ENCODE data around the gene LEF1. TPM values are rescaled to one million over a fixed set of nuclear protein-coding genes. Genes with fewer than 3 reads are reported as not detected.

LEF1 gene
- polyA plus RNA-seq, 1 donor: 6.7 TPM

GRCh38 chr4:108175966-108176365, 7.2 kb upstream of the LEF1 start:
- DNase-seq (ENCODE audit: low read depth): no peak

- DNase-seq (ENCODE audit: low read depth): no peak
These were observed 6.1 kb upstream of the LEF1 start for GRCh38 chr4:108174856-108175255.

GRCh38 chr4:108173599-108174057, 4.9 kb upstream of the LEF1 start:
- DNase-seq (ENCODE audit: low read depth): no peak

GRCh38 chr4:108172753-108173598, 4.2 kb upstream of the LEF1 start:
- DNase-seq (ENCODE audit: low read depth): no peak

- DNase-seq (ENCODE audit: low read depth): no peak
These were observed 3.6 kb upstream of the LEF1 start for GRCh38 chr4:108172231-108172752.

GRCh38 chr4:108171339-108172230, 2.9 kb upstream of the LEF1 start:
- DNase-seq (ENCODE audit: low read depth): no peak

DNA sequence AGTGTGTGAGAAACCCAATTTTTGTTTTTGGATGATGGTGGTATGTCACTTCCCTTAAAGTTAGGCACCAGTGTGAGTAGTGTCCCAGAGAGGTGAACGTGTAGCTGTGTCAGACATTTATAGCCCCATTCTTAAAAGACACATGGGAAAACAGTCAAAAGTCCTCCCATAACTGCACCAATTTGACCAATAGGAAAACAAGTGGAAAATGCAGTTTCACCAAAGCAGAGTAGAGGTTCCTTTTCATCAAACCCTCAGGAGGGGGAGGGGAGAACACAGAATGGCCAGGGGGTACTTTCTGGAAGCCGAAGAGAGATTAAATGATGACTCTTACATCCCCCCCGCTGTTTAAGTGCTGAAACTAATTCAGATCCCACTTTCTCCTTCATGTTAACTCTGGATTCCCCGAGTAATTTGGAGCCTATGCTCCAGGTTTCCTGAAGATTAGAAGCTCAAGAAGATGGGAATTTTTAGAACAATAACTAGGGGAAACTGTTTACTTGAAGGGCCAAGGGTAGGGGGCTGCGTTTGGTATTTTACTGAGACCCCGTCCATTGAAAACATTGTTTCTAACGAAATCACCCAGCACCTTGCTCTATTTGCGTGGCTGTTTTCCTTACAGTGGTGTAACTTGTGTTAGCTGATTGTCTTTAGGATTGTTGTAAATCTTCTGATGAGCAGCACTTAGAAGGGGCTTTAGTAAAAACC, 2.1 kb upstream of the LEF1 start:
- DNase-seq (ENCODE audit: low read depth): no peak

DNA sequence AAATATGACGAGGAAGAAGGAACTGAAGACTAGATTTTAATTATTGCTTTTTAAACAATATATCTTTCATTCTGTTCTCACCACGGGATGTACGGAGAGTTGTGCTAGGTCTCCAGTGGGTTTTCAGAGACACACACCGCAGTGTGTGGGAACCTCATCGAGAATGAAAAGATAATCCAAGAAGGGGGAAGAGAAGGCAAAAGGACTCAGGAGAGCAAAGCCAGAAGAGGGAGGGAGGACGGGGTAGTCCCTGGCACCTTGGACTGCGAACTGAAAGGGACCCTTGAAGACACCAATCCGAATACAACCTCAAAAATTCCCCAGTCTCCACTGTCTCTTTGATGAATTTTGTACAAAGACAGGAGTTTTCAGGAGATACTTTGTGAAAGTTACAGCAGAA, 932 bp upstream of the LEF1 start:
- DNase-seq (ENCODE audit: low read depth): no peak

DNA sequence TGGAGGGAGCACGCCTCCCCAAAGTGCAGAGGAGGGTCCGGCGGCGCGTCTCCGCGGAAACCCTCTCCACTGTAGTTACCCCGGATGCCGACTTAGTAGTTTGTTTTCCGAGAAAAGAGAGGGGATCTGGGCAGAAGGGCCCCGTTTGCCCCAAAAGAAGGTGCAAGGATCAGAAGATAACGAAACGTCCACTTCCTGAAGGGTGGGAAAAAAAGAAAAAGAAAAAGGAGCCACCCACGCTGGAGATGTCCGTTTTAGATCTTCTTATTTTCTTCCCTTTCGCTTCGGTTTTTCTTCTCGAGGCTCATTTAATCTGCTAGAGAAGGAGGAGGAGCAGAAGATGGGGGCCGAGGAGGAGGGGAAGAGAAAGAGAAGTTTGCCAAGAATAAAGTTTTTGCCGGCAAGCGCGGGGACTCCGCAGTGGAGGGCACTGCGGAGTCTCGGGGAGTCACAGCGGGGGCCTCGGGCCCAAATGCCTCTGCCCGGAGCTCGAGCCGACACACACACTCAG, 517 bp downstream of the LEF1 start:
- no peak for DNase-seq (ENCODE audit: low read depth)

DNA sequence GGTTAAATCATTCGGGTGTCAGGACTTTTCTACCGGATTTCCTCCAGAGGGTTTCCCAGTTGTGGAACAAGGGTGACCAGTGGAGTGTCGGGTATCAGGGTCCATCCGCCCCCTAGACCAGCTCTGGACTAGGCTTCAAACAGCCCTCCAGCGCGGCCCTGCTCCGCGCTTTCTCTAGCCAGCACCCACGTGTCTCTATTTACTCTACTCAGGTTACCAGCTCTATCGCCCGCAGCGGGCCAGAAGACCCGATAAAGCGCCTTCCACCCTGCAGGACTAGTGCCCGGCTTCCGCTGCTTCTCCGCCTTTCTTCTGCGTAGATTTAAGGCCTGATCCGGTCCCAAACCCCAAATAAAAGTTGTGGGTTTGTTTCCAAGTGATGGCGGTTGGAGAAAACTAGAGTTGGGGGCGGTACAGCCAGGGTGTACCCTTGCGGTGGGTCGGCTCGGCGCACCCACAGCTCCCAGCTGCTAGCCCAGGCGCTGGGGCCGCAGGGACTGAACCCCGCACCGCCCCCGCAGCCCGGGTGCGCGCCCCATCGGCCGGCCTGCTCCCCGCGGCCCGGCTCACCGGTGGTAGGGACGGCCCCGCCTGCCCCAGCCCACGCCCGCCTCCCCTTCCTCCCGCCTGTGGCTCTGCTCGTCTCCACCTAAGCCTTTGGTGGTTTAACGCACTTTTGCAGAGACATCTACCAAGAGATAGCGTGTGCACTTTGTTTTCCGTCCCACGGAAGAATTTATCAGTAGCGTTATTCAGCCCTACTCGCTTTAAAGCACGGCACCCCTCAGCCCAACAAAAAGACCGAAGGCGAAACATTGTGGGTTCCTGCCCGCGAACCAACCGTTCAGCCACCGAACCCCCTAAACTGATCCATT, 2.1 kb downstream of the LEF1 start:
- no peak for DNase-seq (ENCODE audit: low read depth)

GRCh38 chr4:108166038-108166437, 2.7 kb downstream of the LEF1 start:
- DNase-seq (ENCODE audit: low read depth): no peak

- DNase-seq (ENCODE audit: low read depth): no peak
These were observed 3.1 kb downstream of the LEF1 start for GRCh38 chr4:108165586-108165985.

DNA sequence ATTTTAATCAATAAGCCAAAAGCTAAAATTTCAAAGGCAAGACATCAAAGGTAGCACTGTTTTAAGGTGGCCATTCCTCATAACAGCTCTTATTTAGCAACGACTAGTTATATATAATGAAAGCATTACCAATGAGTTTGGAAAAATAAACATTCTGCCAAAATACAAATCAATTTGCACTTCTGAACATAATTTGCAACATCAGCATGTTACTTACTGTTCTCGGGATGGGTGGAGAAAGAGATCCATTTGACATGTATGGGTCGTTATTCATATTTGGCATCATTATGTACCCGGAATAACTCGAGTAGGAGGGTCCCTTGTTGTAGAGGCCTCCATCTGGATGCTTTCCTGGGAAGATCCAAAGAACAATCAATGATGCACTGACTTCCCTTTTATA, 5.4 kb downstream of the LEF1 start:
- DNase-seq (ENCODE audit: low read depth): no peak

DNA sequence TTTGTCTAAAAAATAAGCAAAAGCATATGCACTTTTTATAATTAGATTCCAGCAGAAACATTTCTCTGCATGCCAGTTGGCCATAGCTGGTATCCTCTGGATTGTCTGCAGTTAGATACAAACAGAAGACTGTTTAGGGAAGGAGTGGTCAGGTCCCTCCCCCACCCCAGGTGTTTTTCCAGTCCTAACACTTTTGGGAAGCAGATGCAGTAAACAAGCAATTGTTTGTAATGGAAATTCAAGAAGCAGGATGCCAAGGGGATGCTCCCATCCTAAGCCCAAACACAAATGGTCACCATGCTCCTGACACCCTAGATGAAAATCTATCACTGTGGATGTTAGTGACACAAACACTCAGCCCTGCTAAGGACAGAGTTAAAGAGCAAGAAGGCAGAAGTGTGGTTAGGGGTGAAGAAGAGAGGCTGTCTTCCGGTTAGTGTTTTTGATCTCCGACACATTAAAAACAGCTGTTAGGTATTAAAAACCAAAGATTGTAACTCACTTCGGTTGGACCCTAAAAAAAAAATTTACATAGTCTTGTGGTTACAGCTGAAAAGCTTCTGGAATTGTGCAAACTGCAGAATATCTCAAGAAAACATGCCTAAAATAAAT, 7.9 kb downstream of the LEF1 start:
- no peak for DNase-seq (ENCODE audit: low read depth)

GRCh38 chr4:108159845-108160244, 8.9 kb downstream of the LEF1 start:
- no peak for DNase-seq (ENCODE audit: low read depth)

DNA sequence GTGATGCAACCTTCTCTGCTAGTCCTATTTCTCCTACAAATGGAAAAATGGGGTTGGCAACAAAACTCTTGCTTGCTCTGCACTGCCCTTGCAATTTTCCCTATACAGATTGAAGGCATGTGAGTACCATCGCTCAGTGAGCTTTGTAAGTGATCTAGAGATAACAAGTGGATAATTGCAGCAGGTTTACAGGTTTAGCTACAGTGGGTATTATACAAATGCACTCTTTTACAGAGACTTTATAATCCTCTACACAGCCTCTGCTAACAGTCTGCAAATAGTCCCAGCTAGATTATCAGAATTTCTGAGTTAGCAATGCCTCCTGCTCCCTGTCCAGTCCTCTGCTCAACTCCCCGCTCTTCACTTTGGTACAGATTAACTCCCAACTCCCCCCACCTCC, 11.1 kb downstream of the LEF1 start:
- no peak for DNase-seq (ENCODE audit: low read depth)

DNA sequence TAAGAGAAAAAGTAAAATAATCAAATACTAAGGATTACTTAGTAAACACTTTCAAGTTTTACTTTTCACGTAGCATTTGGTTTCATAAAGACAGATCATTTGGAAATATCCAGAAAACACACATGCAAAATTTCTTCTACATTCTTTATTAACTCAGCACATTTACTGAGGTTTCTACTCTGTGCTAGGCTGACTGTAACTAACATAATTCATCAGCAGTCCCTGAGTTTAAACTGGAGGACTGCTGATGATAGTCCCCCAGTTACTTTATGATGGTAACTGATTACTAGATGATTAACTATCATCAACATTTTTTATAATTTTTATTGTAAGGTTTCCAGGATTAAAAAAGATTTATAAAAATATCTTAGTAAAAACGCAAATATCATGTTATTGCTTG, 12.3 kb downstream of the LEF1 start:
- DNase-seq (ENCODE audit: low read depth): no peak

GRCh38 chr4:108155373-108155772, 13.4 kb downstream of the LEF1 start:
- no peak for DNase-seq (ENCODE audit: low read depth)

DNA sequence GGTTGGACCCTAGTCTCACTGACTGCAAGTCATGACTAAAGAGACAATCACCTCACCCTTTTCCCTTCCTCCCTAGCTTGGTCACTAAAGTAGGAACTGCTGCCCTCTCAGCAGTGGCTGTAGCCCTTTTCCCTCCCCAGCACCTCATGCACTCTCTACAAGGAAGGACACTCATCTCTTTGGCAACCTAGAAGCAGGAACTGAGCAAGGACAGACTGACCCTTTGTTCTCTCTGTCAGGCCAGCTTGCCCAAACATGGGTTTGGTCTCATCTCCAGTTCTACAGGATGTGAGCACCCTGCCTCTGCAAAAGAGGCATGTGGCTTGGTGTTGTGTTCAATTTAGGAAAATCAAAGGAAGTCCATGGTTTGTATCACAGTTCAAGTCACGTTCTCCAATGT, 15.8 kb downstream of the LEF1 start:
- DNase-seq (ENCODE audit: low read depth): no peak

Data from forelimb muscle (tissue), 1 donor.